GM20431 (cell line): ENCODE measurements around the gene ASB18.

Source experiments
- in situ Hi-C: fragments of 300-500 bp; cut with MseI, MboI; formaldehyde crosslinking; loops from one replicate; pipeline ENCODE4 v1.15.0; 2020; ENCODE audit warnings: low sequenced_read_pairs; ENCODE audit not compliant: unreplicated experiment

The ASB18 gene

DNA sequence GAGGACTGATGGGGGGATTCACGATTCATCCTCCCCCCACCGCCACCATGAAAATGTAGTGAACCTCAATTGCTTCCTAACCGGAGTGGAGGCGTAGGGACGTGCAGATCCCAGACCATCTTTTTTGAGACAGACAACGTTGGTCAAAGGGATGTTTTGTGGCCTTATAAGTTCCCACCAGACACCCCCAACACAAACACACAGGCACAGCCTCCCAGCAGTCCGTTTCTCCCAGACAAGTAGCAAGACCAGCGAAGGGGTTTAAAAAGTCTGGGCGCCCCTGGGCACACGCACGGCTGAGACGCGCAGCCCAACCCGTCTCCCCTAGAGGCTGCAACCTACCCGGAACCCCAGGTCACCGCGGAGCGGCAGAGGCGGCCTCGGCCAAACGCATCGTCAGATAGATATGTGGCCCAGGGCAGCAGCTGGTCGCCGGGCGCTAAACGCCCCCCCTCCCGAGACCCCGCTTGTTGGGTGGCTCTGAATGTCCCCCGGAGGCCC, 97.4 kb downstream of the ASB18 start:
- in situ Hi-C loops, result no loop called here

DNA sequence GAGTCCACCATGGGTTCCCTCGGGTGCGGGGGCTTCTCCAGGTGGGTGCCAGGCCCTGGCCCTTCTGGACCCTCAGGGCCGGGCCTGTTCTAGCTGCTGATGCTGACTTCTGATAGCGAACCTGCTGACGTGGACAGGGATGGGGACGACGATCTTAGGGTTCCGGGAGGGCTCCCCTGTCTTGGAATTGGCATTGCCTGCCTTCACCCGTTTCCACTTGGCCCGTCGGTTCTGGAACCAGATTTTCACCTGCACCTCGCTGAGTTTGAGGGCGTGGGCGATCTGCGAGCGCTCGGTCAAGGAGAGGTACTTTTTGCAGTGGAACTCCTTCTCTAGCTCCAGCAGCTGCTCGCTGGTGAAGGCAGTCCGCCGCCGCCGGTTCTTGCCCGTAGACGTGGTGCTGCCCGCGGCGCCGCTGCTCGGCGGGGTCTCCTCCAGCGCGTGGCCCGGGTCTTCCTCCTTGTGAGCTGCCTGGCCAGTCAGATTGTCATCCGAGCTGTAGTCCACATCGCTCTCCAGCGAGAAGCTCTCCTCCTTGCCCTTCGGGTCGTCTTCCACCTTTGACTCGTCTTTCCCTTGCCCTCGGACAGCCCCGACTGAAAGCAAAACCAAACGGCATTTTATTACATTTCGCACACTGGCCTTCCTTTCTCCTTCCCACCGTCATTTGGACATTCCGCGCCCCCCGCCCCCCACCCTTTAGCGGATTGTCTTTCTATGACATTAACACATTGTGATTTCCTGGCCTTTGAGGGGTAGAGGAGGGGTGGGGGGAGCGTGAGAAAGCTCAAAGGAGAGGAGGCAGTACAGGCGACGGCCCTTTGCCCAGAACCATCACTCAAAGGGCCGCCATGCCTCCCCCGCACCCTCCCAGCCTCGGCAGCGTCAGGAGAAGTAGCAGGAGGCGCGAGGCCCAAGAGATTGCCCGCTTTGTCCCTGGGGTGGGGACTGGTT, 98.1 kb downstream of the ASB18 start:
- in situ Hi-C loops, result no loop called here

DNA sequence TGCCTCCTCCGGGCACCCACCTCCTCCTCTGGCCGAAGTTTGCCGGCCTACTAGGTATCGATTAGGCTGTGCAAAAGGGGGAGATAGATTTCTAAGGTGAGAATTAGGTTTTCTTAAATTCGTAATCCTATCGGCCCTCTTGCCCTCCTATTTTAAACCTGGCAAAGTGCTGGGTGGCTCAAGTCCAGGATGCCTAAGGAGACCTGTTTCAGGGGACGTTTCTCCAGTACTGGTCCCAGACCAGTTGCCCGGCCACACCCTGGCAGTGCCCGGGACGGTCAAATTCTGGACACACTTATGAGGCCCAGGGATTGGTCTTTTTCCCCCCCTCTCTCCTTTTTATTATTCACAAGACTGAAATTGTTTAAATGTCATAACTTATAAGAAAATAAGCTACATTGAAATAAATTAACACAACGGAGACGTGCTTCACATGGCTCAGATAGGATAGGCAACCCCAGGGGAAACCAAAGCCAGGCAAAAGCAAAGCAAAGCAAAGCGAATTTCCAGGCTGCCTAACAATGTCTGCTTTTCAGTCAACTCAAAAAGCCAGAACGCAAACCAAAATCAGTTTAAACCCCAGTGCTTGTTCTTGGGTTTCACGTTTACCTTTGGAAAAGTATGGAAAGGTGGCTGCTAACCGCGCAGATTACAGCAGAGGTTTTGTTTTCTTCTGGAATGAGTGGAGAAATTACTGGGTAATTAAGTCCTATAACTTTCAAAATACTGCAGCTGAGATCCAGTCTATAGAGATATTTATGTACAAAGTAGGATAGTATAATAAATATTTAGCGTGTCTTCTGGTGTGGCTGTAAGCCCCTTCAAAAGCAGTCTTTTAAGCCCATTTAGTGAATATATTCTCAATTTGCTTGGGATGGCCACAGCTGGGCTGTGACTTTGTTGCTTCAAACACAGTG, 99.0 kb downstream of the ASB18 start:
- in situ Hi-C loops, result no loop called here

DNA sequence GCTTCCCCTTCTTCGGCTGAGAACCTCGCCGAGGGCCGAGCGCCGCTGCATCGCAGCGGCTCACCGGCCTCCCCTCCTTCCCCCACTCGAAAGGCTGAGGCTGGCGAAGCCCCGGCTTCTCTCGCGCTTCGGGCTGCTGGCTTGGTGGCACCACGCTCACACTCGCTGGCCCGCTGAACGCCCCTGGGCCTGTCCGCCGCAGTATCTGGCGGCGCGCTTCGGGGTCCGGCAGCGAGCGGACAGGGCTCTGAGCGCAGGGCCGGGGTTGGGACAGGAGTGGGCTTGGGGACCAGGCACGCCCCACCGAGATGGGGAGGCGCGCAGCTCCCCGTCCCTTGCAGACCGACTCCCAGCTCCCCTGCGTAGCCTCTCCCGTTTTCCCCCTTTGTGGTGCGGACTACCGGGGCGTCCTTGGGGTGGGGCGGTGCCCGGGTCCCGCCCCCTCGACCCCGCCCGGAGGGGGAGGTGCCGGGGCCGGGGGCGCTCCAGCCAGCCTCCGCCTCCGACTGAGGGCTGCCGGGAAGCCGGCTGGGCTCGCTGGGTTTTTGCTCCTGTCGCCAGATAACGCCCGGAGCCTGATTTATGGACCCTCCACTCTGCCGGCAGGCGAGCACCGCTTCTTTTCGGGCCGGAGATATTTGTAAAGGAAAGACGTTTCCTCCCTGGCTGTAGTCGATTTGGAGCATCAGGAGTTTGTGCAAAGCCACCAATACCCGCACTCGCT, 99.8 kb downstream of the ASB18 start:
- in situ Hi-C loops, result no loop called here

DNA sequence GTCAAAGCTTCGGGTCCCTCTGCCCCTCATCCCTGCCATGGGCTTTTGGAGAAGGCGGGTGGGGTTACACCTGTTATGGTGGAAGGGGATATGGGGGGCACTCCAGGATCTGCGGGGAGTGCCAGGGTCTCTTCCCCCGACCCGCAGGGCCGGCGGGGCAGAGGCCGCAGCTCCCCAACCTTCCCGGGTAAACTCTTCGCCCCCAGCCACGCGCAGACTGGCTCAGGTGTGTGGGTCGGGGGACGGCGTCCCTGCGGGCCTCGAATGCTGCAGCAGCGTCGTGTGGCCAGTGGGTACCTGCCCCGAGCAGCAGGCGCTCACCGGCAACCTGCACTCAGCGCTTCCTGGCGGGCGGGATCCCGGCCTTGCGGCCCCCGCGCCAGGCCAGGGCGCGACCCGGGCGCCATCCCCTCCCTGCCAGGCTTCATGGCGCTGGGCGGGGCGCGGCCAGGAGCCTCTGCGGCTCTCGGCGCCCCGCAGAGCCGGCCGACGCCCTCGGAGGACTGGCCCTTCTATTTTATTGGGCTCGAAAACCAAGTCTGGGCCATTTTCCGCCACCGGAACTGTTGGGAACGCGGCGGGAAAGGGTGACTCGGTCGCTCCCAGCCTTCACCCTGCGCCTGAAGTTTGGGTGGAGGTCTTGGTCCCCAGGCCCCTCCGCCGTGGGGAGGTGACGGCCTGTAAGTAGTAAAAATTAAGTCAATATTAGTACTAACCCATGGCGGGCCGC, 100.6 kb downstream of the ASB18 start:
- in situ Hi-C loops, result no loop called here

DNA sequence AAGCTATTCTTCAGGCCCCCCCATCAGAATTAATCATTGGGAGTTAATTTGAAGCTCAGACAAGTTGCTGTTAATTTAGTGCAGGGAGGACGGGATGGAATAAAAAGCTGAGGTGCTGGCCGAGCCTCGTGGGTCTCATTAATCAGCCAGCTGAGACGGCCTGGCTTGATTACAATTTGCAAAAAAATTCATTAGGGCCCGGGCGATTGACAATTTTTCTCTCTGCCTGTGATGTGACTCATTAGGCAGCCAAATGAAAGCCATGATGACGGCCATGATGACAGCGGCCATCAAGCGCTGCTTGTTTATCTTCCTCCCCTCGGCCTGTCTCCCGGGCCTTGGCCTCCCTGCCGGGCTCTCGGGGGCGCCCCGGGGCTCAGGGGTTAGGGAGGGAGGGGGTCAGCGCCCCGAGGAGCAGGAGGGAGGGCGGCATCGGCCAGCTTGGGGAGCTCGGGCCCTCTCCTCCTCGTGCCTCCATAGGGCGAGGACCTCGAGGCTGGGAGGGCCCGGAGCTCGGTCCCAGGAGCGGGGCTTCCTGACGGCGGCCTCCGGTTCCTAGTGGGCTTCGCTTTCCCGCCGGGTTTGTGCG, 101.2 kb downstream of the ASB18 start:
- in situ Hi-C loops, result no loop called here

DNA sequence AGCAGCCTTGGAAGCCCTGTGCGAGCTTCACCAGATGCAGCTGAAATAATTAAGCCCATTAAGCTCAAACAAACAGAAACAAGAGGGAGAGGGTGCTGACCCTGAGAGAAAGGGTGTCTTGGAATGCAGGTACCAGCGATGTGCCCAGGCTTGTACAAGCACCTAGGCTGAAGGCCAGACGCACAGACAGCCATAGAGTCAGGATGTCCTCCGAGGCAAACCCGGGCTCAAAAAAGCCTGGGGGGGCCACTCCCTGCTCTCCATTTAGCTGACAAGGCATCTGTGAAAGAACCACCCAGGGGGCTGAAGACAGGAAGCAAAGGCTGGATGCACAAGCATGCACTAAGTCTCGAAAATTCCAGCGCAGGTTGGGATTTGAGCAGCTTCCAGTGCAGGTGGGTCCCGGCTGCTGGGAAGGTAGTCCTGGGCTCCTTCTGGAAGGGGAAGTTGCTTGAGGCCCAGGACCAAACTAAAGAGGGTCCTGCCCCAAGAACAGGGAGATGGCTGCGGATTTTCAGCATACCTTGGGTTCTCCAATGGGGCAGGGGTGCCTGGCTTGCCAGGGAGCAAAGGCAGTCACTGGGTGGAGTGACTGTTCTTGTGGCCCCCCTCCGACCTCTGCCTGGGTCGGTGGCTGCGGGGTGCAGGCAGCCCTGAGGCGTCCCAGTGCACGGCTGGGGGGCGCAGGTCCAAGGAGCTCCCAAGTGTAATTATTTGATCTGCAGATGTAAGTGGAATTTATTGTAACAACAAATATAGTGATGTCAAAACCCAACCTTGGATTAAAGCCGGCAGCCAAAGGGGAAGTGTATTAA, 102.0 kb downstream of the ASB18 start:
- in situ Hi-C loops, result no loop called here

DNA sequence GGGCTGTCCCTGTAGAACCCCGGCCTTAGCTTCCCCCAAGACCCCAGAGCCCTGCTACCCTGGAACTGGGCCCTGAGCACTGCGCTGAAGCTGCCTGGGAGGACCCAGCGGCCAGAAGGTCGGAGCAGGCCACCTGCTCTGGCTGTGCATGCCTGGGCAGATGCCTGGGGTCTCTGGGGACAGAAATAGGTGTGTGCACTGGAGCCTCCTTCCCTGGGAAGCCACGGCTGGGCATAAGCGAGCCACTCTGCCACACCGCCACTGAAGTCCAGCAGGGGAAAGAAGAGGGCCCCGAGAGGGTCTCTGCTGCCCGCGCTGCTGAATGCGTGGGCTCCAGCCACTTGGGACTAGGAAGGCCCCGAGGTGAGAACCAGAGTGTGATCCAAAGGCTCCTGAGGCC, 102.7 kb downstream of the ASB18 start:
- in situ Hi-C loops, result no loop called here

DNA sequence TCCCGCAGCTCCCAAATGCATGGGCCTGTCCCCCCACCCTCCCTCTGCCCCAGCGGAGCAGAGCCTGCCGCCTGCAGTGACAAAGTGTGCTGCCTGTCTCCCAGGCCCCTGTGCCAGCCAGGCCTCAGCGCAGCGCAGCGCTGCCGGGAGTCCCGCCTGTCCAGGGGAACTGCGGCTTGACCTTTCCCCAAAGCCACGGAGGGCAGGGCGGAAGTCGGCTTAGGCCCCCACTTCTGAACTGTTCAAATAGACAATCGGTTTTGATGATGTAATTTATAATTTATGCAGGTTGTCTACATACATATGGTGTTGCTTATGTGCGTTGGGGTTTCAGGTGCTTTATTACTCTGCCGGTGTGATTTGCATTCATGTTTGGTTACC, 103.1 kb downstream of the ASB18 start:
- in situ Hi-C loops, result no loop called here

DNA sequence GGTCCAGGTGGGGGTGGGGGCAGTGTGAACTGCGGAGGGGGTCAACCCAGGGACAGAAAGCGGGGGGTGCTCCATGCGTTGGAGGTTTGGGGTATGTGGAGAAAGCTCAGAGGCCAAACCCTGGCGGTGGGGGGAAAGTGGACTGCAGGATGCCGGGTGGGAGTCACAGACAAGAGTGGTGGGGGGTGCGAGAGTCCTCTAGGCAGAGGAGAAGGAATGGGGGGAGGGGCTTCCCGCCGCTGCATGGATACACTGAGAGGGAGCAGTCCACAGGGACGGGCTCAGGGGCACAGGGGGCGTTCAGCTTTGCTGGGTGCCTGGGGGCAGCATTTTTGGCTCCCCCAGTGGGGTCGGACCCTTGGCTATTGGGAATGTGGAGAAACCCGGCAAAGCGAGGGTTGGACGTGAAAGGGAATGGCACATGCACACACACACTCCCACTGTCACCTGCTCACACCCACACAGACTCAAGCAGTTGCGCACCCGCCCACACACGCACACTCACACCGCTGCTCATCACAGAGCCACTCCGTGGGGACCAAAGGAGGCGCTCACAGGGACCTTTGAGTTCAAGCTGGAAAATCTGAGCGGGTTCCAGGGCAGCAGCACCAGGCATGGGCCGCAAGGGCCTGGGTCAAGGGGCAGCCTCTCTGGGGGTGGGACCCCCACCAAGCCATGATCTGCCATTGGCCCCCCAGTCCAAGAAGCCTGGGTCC, 103.7 kb downstream of the ASB18 start:
- in situ Hi-C loops, result no loop called here

DNA sequence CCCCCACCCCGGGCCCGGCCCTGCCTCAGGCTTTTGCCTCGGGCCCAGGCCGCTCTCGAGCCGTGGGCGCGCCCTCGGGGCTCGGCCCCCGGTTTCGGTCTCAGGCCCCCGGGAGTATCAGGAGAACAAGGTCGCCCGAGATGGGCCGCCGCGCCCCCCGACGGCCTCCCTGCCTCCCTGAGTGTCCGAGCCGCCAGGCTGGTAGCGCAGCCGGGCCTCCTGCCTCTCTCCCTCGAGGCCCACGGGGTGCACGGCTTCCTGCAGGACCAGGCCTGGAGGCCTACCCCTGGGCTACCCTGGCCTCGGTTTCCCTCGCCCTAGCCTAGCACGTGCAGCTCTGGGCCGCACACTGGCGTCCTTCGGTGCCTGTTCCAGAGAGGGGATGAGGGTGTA, 104.4 kb downstream of the ASB18 start:
- in situ Hi-C loops, result no loop called here

DNA sequence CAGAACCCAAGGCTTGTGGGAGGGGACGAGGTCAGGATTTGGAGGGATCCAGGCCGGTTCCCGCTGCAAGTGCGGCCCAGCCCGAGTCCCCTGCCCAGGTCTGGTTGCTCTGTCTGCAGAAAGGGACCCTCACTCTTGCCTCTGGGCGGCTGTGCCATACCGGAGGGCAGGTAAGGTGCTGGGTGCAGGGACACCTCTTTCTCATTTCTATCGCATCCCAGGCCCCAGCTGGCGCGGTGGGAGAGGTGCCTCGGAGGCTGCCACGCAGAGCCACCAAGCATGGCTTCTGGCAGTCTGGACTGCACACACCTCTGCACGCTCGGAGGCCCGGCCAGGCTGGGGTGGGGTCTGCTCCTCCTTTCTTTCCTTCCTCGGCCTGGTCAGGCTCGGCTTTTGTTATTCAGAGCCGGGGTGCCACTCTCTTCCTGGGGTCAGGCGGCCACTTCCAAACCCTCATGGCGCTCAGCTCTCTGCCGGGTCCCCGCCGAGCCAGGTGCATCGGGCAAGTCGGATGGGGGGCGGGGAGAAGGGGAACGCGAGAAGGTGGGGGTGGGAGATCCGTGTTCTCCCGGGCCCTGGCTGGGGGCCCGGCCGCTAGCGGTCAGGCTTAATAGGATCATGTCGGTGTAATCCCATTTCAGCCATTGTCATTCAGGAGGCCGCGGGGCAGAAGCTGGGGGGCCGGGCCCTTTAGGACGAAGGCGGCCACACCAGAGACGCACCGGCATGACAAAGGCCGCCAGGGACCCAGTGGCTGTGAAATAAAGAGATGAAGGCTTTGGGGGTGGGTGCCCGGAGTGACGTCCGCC, 105.0 kb downstream of the ASB18 start:
- in situ Hi-C loops, result no loop called here

DNA sequence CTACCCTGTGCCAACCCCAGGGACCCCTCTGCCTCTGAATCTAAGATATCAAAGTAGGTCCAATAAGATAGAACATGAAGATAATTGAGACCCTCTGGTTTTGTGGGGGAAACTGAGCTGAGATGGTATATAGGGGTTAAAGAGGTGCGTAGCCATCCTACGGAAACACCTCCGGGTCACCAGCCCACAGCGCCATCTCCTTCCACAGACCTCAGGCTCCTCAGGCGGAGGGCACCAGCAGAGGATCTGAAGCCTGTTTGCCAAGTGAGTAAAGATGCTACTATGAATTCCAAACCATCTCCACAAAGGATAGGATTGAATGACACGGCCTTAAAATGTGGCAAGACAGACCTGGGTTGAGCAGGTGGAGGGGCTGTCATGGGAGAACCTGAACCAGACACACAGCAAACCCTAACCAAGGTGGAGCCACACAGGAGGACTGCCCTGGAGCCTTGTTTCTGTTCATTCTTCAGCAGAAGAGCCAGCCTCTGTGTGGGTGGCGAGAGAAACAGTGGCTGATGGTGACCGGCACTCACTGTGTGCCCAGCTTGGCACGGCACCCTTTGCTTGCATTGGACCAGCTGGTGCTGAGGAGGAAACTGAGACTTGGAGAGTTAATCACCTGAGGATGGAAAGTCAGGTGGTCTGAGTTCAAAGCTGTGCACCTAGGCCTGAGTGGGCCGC, 106.2 kb downstream of the ASB18 start:
- in situ Hi-C loops, result no loop called here

DNA sequence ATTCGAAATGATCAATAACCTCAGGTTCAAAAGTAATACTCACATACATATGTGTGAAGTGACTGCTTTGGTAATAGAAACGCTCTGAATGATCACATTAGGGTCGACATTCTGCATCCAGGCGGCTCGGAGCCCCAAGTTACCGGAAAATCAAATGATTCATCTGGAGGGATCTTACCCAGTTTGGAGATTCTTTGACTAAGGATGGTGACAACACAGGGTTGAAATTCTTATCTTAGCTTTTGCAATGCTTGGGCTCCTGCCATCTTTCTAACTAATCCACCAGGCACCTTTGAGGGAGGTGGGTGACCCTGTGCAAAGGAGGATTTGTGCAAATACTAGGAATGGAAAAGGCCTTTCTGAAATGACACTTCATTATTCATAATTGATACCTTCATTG, 106.8 kb downstream of the ASB18 start:
- in situ Hi-C loops, result no loop called here

DNA sequence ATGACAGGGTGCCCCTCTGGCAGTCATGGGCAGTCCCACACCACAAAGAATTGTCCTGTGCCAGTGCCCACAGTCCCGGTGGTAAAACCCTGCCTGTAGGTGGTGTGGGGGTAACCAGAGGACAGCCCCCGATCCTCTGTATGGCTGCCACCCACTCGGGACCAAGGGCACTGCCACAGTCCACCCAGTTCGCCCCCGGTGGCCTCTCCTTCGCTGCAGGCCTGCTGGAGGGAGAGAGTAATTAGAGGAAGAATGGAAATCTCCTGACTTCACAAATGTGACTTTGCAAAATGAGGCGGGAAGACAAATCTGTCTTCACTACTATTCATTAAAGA, 107.4 kb downstream of the ASB18 start:
- in situ Hi-C loops, result no loop called here

DNA sequence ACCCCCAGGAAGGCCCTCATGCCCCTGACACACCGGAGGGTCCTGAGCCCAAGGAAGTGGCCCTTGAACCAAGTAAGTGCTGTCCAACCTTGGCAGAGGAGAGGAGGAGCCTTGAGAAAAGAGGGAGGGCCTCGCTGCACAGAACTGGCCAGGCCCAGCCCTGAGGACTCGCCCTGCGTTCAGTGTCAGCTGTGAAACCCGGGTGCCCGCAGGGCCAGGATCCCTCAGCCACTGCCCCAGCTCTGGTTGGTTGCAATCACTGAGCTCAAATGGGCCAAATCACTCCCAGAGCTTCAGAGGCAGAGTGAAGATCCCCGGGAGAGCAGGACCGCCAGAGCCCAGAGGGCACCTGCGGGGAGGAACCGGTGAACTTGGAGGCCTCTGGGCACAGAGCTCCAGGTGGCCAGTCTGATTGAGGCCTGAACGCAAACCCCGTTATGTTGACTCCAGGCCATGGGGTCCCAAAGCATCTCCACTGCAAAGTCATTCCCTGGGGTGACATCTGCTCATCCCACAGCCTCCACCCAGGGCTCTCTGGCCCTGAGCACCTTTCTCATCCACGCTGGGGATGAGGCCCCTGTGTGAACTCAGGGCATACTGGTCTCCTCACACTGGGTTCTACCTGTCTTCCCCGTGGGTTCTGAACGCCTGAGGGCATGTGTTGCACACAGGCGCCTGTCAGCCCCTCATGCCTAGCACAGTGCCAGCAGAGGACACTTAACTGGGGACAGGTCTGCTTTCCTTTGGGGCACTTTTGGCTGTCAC, 107.9 kb downstream of the ASB18 start:
- in situ Hi-C loops, result no loop called here
